ENCODE results near the gene ASTL. TPM values are rescaled to one million over a fixed set of nuclear protein-coding genes. Genes with fewer than 3 reads are reported as not detected.
"Not testable (repeated sequence)": the region's sequence is repeated elsewhere in the genome, so short reads cannot be mapped to it uniquely, and the experiment has no call there.

The ASTL gene
- polyA plus RNA-seq, 1 donor: not detected

GRCh38 chr2:96145036-96145847, 6.9 kb upstream of the ASTL start, which contains the start of gene DUSP2:
DUSP2 (minus strand) TSS chr2:96145440; CDS start chr2:96145354, 86 bp downstream.
- peak; percentile 84 for DNase-seq

- DNase-seq: no peak
Observed at GRCh38 chr2:96144481-96145035, 6.3 kb upstream of the ASTL start.

GRCh38 chr2:96143848-96144480, 5.7 kb upstream of the ASTL start:
- DNase-seq: no peak

- no peak for DNase-seq
Observed at GRCh38 chr2:96143231-96143847, 5.0 kb upstream of the ASTL start.

GRCh38 chr2:96142217-96143113, 4.2 kb upstream of the ASTL start:
- no peak for DNase-seq

- not testable (repeated sequence) for DNase-seq
Observed at GRCh38 chr2:96141624-96141967, 3.3 kb upstream of the ASTL start.

GRCh38 chr2:96140941-96141623, 2.8 kb upstream of the ASTL start:
- DNase-seq: no peak

- no peak for DNase-seq
Observed at GRCh38 chr2:96139181-96139758, 968 bp upstream of the ASTL start.

GRCh38 chr2:96137321-96138178, 752 bp downstream of the ASTL start:
- DNase-seq: no peak

GRCh38 chr2:96136129-96136720, 2.1 kb downstream of the ASTL start:
- no peak for DNase-seq

GRCh38 chr2:96135621-96136020, 2.7 kb downstream of the ASTL start:
- no peak for DNase-seq

- DNase-seq: no peak
Observed at GRCh38 chr2:96135171-96135570, 3.1 kb downstream of the ASTL start.

- no peak for DNase-seq
Observed at GRCh38 chr2:96134421-96134820, 3.9 kb downstream of the ASTL start.

- DNase-seq: no peak
Observed at GRCh38 chr2:96131813-96132745, 6.2 kb downstream of the ASTL start.

GRCh38 chr2:96131152-96131812, 7.0 kb downstream of the ASTL start:
- no peak for DNase-seq

GRCh38 chr2:96130483-96130882, 7.8 kb downstream of the ASTL start:
- no peak for DNase-seq

- no peak for DNase-seq
Observed at GRCh38 chr2:96129528-96130120, 8.7 kb downstream of the ASTL start.

- no peak for DNase-seq
Observed at GRCh38 chr2:96128456-96128855, 9.8 kb downstream of the ASTL start.
